Stomach (tissue), 4 donors: Measurements from ENCODE around the gene ABRAXAS1.

Experiments used
- EP300 ChIP-seq: sonication (generic); formaldehyde crosslinking; IDR thresholded peaks from one replicate; pipeline ENCODE4 v1.6.1; 2017; ENCODE audit warnings: antibody characterized with exemption
- POLR2A ChIP-seq, 4 donors: fragments of 450-650 bp; IDR thresholded peaks; one replicate each; pipeline ENCODE4 v1.6.1; 2016; ENCODE audit warnings: antibody characterized with exemption in 4 of 4, control low read depth in 2 of 4, mild to moderate bottlenecking in 1 of 4, moderate library complexity in 1 of 4
- POLR2AphosphoS5 ChIP-seq, 3 donors: sonication (generic); formaldehyde crosslinking; IDR thresholded peaks; one replicate each; pipeline ENCODE4 v1.6.1; 2016; ENCODE audit warnings: antibody characterized with exemption in 3 of 3
- TF ChIP-seq, protein P1 (sequence below), 7 experiments: fragments of 450-650 bp in 4 of 7; fragments of 200-600 bp in 3 of 7; sonication (generic) in 3 of 7; IDR thresholded peaks; one replicate each; pipeline ENCODE4 v1.5.1; 2016 to 2019; ENCODE audit warnings: antibody characterized with exemption in 7 of 7, control low read depth in 2 of 7, mild to moderate bottlenecking in 1 of 7

- TF ChIP-seq, protein P1, sequence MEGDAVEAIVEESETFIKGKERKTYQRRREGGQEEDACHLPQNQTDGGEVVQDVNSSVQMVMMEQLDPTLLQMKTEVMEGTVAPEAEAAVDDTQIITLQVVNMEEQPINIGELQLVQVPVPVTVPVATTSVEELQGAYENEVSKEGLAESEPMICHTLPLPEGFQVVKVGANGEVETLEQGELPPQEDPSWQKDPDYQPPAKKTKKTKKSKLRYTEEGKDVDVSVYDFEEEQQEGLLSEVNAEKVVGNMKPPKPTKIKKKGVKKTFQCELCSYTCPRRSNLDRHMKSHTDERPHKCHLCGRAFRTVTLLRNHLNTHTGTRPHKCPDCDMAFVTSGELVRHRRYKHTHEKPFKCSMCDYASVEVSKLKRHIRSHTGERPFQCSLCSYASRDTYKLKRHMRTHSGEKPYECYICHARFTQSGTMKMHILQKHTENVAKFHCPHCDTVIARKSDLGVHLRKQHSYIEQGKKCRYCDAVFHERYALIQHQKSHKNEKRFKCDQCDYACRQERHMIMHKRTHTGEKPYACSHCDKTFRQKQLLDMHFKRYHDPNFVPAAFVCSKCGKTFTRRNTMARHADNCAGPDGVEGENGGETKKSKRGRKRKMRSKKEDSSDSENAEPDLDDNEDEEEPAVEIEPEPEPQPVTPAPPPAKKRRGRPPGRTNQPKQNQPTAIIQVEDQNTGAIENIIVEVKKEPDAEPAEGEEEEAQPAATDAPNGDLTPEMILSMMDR (IDR thresholded peaks at IDR 0.05), result no peak
- TF ChIP-seq POLR2A (IDR thresholded peaks at IDR 0.05), result no peak
- no peak for TF ChIP-seq EP300
- no peak for TF ChIP-seq POLR2AphosphoS5 (IDR thresholded peaks at IDR 0.05)
These were observed 42.8 kb upstream of the ABRAXAS1 start for GRCh38 chr4:83527671-83528070.
